A549 (cell line): Measurements from ENCODE around the gene CRACDL. TPM values are rescaled to one million over a fixed set of nuclear protein-coding genes. Genes with fewer than 3 reads are reported as not detected.

Source experiments
- ATAC-seq, 2 experiments: fragments of 200-7000 bp in 1 of 2; fragments of >200 bp in 1 of 2; cut with Nextera tagmentation in 1 of 2; cut with Tn5 transposase in 1 of 2; 3 replicates each; pipeline versions ENCODE4 v1.8.0 to v1.9.1; 2018 to 2020; ENCODE audit warnings: mild to moderate bottlenecking in 1 of 2, moderate library complexity in 1 of 2
- CTCF ChIA-PET: fragments of 300-600 bp; sonication (Branson Sonifier 250); formaldehyde crosslinking; extraction: SDS; loops from one replicate; lab custom pipeline; 2021; ENCODE audit warnings: antibody characterized with exemption, inconsistent platforms; lab: Yijun Ruan, JAX
- POLR2A ChIA-PET: fragments of 350-600 bp; formaldehyde crosslinking; extraction: SDS; loops from one replicate; lab custom pipeline; 2021; ENCODE audit warnings: antibody characterized with exemption, inconsistent platforms; lab: Yijun Ruan, JAX
- DNase-seq, 2 experiments: peaks; one replicate each; pipeline versions ENCODE4 v3.0.0 to v3.0.0-alpha.2; 2011 to 2016; ENCODE audit warnings: low read depth in 1 of 2, low spot score in 1 of 2
- FAIRE-seq: peaks from 2 replicates; lab custom pipeline; 2011; peaks lifted over from hg19 to GRCh38; lab: Jason Lieb, UNC
- H3K27ac ChIP-seq, 2 experiments: fragments of >200 bp; sonication (Bioruptor Twin); formaldehyde crosslinking; 3 replicates each; pipeline ENCODE4 v1.5.1; 2016 to 2017
- H3K4me1 ChIP-seq: fragments of >200 bp; sonication (Bioruptor Twin); formaldehyde crosslinking; 3 replicates; pipeline ENCODE4 v1.6.1; 2016
- H3K4me2 ChIP-seq: fragments of >200 bp; sonication (Bioruptor Twin); formaldehyde crosslinking; 3 replicates; pipeline ENCODE4 v1.6.1; 2016
- H3K4me3 ChIP-seq: fragments of >200 bp; sonication (Bioruptor Twin); formaldehyde crosslinking; 3 replicates; pipeline ENCODE4 v1.5.1; 2016
- H3K9me3 ChIP-seq: fragments of >200 bp; sonication (Bioruptor Twin); formaldehyde crosslinking; 3 replicates; pipeline ENCODE4 v1.6.1; 2016
- BHLHE40 ChIP-seq: IDR thresholded peaks from 2 replicates; pipeline ENCODE4 v1.6.1; 2012; ENCODE audit warnings: low read depth, low read length, inconsistent platforms
- CBX2 ChIP-seq: fragments of 200-600 bp; sonication (generic); IDR thresholded peaks from 2 replicates; pipeline ENCODE4 v1.6.1; 2016; ENCODE audit warnings: low read depth, mild to moderate bottlenecking, borderline replicate concordance
- CEBPB ChIP-seq, 2 experiments: fragments of >200 bp in 1 of 2; sonication (Bioruptor Twin) in 1 of 2; formaldehyde crosslinking in 1 of 2; IDR thresholded peaks; 2 replicates each; pipeline ENCODE4 v1.6.1; 2012 to 2016
- EHF ChIP-seq: fragments of 250-450 bp; sonication (Bioruptor Pico); IDR thresholded peaks from 2 replicates; pipeline ENCODE4 v1.5.0; 2020; ENCODE audit warnings: mild to moderate bottlenecking
- JUN ChIP-seq, 2 experiments: fragments of >200 bp; sonication (Bioruptor Twin); formaldehyde crosslinking; IDR thresholded peaks; 2 replicates in 1 of 2; 3 replicates in 1 of 2; pipeline ENCODE4 v1.6.1; 2016 to 2017
- NFE2L2 ChIP-seq: fragments of 150-350 bp; conservative IDR thresholded peaks from 2 replicates; pipeline ENCODE4 v1.6.1; 2014; ENCODE audit warnings: low read length
- NPAS2 ChIP-seq: fragments of 250-450 bp; sonication (Bioruptor Pico); IDR thresholded peaks from 2 replicates; pipeline ENCODE4 v1.8.0; 2022; ENCODE audit warnings: mild to moderate bottlenecking, moderate library complexity, borderline replicate concordance
- NR3C1 ChIP-seq: fragments of >200 bp; sonication (Bioruptor Twin); formaldehyde crosslinking; IDR thresholded peaks from 3 replicates; pipeline ENCODE4 v1.6.1; 2017
- RCOR1 ChIP-seq: fragments of 150-350 bp; IDR thresholded peaks from 2 replicates; pipeline ENCODE4 v1.6.1; 2014; ENCODE audit warnings: antibody characterized with exemption, low read length, low read depth
- SMC3 ChIP-seq: fragments of >200 bp; sonication (Bioruptor Twin); formaldehyde crosslinking; IDR thresholded peaks from 3 replicates; pipeline ENCODE4 v1.6.1; 2018; ENCODE audit warnings: inconsistent platforms
- TP53 ChIP-seq: fragments of 250-450 bp; sonication (Bioruptor Pico); IDR thresholded peaks from 2 replicates; pipeline ENCODE4 v1.5.0; 2021; ENCODE audit warnings: mild to moderate bottlenecking, moderate library complexity
- ZC3H11A ChIP-seq: fragments of 450-650 bp; IDR thresholded peaks from 2 replicates; pipeline ENCODE4 v1.6.1; 2014; ENCODE audit warnings: antibody characterized with exemption, mild to moderate bottlenecking
- WGBS: methylation state at CpG from one replicate; pipeline ENCODE4 v1.1.6; 2017; ENCODE audit errors: missing lambda C conversion rate; 5-methylcytosine and 5-hydroxymethylcytosine counted together
- polyA plus RNA-seq, 4 experiments: library from polyadenylated mRNA; depleted of rRNA in 3 of 4; stranded (reverse); fragments of >200 nt; fragmentation: RNase III in 1 of 4; extraction: RNeasy Plus Mini Kit Qiagen cat#74134 plus additional on column Dnase treatment in 1 of 4; gene quantifications; 2 replicates in 3 of 4; 3 replicates in 1 of 4; pipeline ENCODE4 v1.2.3, GENCODE V29; 2011 to 2017
- TF ChIP-seq, protein P1 (sequence below): fragments of >200 bp; sonication (Bioruptor Twin); formaldehyde crosslinking; IDR thresholded peaks from 3 replicates; pipeline ENCODE4 v1.5.1; 2016
- TF ChIP-seq, protein P2 (sequence below): fragments of >200 bp; sonication (Bioruptor Twin); formaldehyde crosslinking; IDR thresholded peaks from 2 replicates; pipeline ENCODE4 v1.6.1; 2016
- TF ChIP-seq, protein P3 (sequence below): fragments of 200-600 bp; sonication (generic); IDR thresholded peaks from 2 replicates; pipeline ENCODE4 v1.6.1; 2016; ENCODE audit warnings: antibody characterized with exemption, mild to moderate bottlenecking, moderate library complexity
- TF ChIP-seq, protein P4 (sequence below): fragments of 150-350 bp; IDR thresholded peaks from 2 replicates; pipeline ENCODE4 v1.6.1; 2014; ENCODE audit warnings: low read depth, mild to moderate bottlenecking, low read length
- TF ChIP-seq, protein P5 (sequence below): fragments of 250-450 bp; sonication (Bioruptor Pico); IDR thresholded peaks from 2 replicates; pipeline ENCODE4 v1.5.0; 2020; ENCODE audit warnings: low read depth, mild to moderate bottlenecking, moderate library complexity

The CRACDL gene
- polyA plus RNA-seq, 2 of the 4 experiments (the other 2 are of a cell fraction), result 0.21 to 0.36 TPM

DNA sequence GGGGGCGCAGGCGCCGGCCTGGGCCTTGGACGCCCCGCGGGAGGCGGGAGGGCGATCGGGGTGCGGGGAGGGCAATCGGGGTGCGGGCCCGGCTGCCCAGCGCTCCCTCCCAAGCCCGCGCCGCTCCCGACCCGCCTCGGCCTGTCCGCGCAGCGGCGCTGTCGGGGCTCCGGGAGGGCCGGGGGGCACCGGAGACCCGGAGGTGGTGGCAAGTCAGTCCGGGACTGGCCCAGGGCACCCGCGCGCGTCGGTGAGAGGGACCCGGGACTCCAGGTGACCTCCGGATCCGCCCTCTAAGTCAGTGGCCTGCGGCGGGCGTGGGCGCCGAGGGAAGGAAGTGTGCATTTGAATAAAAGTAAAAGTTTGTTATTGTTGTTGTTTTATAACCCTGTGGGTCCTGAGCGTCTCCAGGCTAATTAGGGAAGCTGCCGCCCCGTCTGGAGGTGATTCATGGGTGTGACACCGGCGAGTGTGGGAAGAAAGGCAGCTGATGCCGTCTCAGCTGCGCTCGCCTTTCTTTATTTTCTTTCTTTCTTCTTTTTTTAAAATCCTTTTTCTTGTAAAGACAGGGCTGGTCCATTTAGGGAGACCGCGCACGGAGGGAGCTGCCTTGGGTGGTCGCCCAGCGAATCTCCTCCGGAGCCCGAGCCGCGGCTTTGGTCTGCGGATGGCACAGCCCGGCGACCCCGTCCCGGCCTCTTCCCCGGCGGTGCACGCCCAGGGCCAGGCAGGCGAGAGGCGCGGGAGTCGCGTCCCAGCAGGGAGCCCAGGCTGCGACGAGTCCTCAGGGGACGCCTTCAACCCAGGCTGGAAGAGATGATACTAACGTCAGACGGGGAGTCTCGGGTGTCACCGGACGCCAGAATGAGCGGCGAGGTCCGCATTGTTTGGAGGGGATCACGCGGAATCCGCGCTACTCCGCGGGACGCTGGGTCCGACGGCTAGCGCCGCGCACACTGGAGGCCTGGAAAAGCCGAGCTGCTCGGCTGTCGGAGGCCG is 627 bp upstream of the CRACDL start:
- Histone ChIP-seq H3K27ac (peak overlapping the region; percentile 57 to 90), H3K9me3 (no peaks in the 10 kb centered on the region), H3K4me3 (peak overlapping the region; percentile 52), H3K4me1 (no peaks in the 10 kb centered on the region), H3K4me2 (peak overlapping the region; percentile 92)
- ATAC-seq, result peak; percentile 69 to 76
- no peak for DNase-seq
- TF ChIP-seq, protein P1, sequence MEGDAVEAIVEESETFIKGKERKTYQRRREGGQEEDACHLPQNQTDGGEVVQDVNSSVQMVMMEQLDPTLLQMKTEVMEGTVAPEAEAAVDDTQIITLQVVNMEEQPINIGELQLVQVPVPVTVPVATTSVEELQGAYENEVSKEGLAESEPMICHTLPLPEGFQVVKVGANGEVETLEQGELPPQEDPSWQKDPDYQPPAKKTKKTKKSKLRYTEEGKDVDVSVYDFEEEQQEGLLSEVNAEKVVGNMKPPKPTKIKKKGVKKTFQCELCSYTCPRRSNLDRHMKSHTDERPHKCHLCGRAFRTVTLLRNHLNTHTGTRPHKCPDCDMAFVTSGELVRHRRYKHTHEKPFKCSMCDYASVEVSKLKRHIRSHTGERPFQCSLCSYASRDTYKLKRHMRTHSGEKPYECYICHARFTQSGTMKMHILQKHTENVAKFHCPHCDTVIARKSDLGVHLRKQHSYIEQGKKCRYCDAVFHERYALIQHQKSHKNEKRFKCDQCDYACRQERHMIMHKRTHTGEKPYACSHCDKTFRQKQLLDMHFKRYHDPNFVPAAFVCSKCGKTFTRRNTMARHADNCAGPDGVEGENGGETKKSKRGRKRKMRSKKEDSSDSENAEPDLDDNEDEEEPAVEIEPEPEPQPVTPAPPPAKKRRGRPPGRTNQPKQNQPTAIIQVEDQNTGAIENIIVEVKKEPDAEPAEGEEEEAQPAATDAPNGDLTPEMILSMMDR, result peak; percentile 41; the same call in 2 of the 3 replicates
- TF ChIP-seq SMC3 (peak; percentile 34; the same call in 2 of the 3 replicates), NFE2L2 (no peak)
- POLR2A ChIA-PET, result no interaction called here
- CTCF ChIA-PET, result interaction anchor here (0.5 to 2.4 kb wide), 9 partner anchors 9 to 655 kb away, joined by 3 to 9 read pairs (median 3); no protein-coding TSS in a partner anchor
- no peak for FAIRE-seq
- WGBS, result 63% methylated on average over 60 of the region's 100 CpGs

DNA sequence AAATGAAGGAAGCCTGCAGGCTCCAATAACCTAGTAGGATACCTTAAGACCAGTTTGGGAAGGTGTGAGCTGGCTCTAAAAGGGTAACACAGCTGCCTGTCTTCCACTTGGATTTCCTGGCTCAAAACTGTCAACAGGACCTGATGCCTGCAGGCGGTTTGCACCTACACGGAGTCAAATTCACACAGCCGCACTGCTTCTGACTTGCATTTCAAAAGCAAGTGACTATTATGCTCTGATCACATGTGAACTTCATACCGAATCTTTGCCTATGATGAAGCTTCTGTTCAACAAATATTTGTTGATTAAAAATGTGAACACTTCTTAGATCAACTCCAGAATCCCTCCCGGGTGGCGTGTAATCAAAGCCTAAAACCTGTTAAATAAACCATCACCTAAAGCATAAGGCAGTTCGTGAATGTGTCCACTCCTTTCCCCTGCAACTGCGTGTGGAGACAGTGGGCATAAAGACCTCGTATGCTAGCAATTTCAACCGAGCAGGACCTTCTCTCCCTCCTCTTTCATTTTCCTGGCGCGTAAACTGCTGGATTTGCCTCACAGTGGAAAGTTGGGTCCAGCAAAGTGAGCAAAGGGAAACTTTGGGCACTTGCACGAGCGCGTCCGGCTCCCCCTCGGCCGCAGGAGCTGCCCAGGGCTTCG is 784 bp downstream of the CRACDL start:
- POLR2A ChIA-PET, result no interaction called here

More for the DNA sequence above, 784 bp downstream of the CRACDL start:
- Histone ChIP-seq H3K4me3 (peak overlapping the region; percentile 52), H3K27ac (peak overlapping the region; percentile 57 to 90; a peak in 5 of 6 replicates), H3K4me1 (no peaks in the 10 kb centered on the region), H3K4me2 (peak overlapping the region; percentile 92), H3K9me3 (no peaks in the 10 kb centered on the region)
- 78% methylated on average over 17 of the region's 19 CpGs for WGBS
- CTCF ChIA-PET, result interaction anchor here (0.6 to 2.4 kb wide), 6 partner anchors 10 to 656 kb away, joined by 3 to 9 read pairs (median 4); no protein-coding TSS in a partner anchor
- ATAC-seq, result no peak
- DNase-seq, result no peak
- FAIRE-seq, result no peak
- no peak for TF ChIP-seq NR3C1
- TF ChIP-seq, protein P2, sequence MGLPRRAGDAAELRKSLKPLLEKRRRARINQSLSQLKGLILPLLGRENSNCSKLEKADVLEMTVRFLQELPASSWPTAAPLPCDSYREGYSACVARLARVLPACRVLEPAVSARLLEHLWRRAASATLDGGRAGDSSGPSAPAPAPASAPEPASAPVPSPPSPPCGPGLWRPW, result no peak
- no peak for TF ChIP-seq EHF (CRISPR knock-in tag)
- TF ChIP-seq, protein P3, sequence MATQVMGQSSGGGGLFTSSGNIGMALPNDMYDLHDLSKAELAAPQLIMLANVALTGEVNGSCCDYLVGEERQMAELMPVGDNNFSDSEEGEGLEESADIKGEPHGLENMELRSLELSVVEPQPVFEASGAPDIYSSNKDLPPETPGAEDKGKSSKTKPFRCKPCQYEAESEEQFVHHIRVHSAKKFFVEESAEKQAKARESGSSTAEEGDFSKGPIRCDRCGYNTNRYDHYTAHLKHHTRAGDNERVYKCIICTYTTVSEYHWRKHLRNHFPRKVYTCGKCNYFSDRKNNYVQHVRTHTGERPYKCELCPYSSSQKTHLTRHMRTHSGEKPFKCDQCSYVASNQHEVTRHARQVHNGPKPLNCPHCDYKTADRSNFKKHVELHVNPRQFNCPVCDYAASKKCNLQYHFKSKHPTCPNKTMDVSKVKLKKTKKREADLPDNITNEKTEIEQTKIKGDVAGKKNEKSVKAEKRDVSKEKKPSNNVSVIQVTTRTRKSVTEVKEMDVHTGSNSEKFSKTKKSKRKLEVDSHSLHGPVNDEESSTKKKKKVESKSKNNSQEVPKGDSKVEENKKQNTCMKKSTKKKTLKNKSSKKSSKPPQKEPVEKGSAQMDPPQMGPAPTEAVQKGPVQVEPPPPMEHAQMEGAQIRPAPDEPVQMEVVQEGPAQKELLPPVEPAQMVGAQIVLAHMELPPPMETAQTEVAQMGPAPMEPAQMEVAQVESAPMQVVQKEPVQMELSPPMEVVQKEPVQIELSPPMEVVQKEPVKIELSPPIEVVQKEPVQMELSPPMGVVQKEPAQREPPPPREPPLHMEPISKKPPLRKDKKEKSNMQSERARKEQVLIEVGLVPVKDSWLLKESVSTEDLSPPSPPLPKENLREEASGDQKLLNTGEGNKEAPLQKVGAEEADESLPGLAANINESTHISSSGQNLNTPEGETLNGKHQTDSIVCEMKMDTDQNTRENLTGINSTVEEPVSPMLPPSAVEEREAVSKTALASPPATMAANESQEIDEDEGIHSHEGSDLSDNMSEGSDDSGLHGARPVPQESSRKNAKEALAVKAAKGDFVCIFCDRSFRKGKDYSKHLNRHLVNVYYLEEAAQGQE, result no peak
- TF ChIP-seq BHLHE40, result no peak
- TF ChIP-seq ZC3H11A, result no peak
- no peak for TF ChIP-seq SMC3
- TF ChIP-seq NPAS2 (CRISPR knock-in tag), result no peak
- TF ChIP-seq RCOR1, result no peak
- no peak for TF ChIP-seq NFE2L2
- TF ChIP-seq JUN (IDR thresholded peaks at IDR 0.05), result no peak
- no peak for TF ChIP-seq CBX2
- TF ChIP-seq, protein P4, sequence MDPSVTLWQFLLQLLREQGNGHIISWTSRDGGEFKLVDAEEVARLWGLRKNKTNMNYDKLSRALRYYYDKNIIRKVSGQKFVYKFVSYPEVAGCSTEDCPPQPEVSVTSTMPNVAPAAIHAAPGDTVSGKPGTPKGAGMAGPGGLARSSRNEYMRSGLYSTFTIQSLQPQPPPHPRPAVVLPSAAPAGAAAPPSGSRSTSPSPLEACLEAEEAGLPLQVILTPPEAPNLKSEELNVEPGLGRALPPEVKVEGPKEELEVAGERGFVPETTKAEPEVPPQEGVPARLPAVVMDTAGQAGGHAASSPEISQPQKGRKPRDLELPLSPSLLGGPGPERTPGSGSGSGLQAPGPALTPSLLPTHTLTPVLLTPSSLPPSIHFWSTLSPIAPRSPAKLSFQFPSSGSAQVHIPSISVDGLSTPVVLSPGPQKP, result no peak
- TF ChIP-seq, protein P5, sequence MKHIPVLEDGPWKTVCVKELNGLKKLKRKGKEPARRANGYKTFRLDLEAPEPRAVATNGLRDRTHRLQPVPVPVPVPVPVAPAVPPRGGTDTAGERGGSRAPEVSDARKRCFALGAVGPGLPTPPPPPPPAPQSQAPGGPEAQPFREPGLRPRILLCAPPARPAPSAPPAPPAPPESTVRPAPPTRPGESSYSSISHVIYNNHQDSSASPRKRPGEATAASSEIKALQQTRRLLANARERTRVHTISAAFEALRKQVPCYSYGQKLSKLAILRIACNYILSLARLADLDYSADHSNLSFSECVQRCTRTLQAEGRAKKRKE (CRISPR knock-in tag), result no peak
- TF ChIP-seq TP53 (CRISPR knock-in tag), result no peak
- no peak for TF ChIP-seq CEBPB (IDR thresholded peaks at IDR 0.05)
